ENCODE results near the gene EFCC1. TPM values are rescaled to one million over a fixed set of nuclear protein-coding genes. Genes with fewer than 3 reads are reported as not detected.
A peak's percentile ranks its signal among the peaks of the same experiment; 100 is the strongest.

EFCC1 gene
- total RNA-seq, 4 donors from 2014 or later = 0.76 to 2.5 (median 1.1) TPM

GRCh38 chr3:128992926-128993460 lies 8.1 kb upstream of the EFCC1 start:
- Histone ChIP-seq H3K4me1 (peaks cover 18% of the 10 kb centered on the region), H3K27me3 (no peaks in the 10 kb centered on the region), H3K9me3 (no peaks in the 10 kb centered on the region), H3K36me3 (no peaks in the 10 kb centered on the region), H3K4me3 (peak overlapping the region; percentile 45), H3K27ac (no peak overlapping the region)
- no peak for DNase-seq (ENCODE audit: low spot score in 2 of 2)
- 66% methylated on average over 17 of the region's 20 CpGs for WGBS
- no peak for TF ChIP-seq POLR2A (IDR thresholded peaks at IDR 0.05)
- no peak for TF ChIP-seq POLR2AphosphoS5 (IDR thresholded peaks at IDR 0.05)
- no peak for TF ChIP-seq CTCF (IDR thresholded peaks at IDR 0.05)

- no peaks in the 10 kb centered on the region for H3K27me3 ChIP-seq
- DNase-seq (ENCODE audit: low spot score in 2 of 2) = peak; percentile 89 to 94
- no peak within 1 kb of the TSS for H3K27ac ChIP-seq
- peak within 1 kb of the TSS; percentile 45 for H3K4me3 ChIP-seq
- peaks cover 18% of the 10 kb centered on the region for H3K4me1 ChIP-seq
- H3K9me3 ChIP-seq = no peaks in the 10 kb centered on the region
- no peak for TF ChIP-seq CTCF (IDR thresholded peaks at IDR 0.05)
- TF ChIP-seq POLR2AphosphoS5 (IDR thresholded peaks at IDR 0.05) = no peak
- TF ChIP-seq EP300 (IDR thresholded peaks at IDR 0.05) = no peak
- no peak for TF ChIP-seq POLR2A (IDR thresholded peaks at IDR 0.05)
- 18% methylated on average over 23 of the region's 57 CpGs for WGBS
- H3K36me3 ChIP-seq = no peaks in the 10 kb centered on the region
These were observed 7.5 kb upstream of the EFCC1 start, which contains the start of gene CFAP92 for GRCh38 chr3:128993461-128994172. Gene CFAP92, minus strand, starts transcription at chr3:128994076. Its CDS starts 772 bp downstream, at chr3:128993304.

GRCh38 chr3:128994173-128994512 lies 7.0 kb upstream of the EFCC1 start:
- no peak for TF ChIP-seq EP300 (IDR thresholded peaks at IDR 0.05)
- TF ChIP-seq POLR2A (IDR thresholded peaks at IDR 0.05) = no peak
- no peak for TF ChIP-seq POLR2AphosphoS5 (IDR thresholded peaks at IDR 0.05)
- TF ChIP-seq CTCF (IDR thresholded peaks at IDR 0.05) = no peak
- no peaks in the 10 kb centered on the region for H3K36me3 ChIP-seq
- H3K4me1 ChIP-seq = peaks cover 18% of the 10 kb centered on the region
- 7% methylated on average over 9 of the region's 13 CpGs for WGBS
- no peaks in the 10 kb centered on the region for H3K27me3 ChIP-seq
- no peak overlapping the region for H3K27ac ChIP-seq
- H3K4me3 ChIP-seq = peak overlapping the region; percentile 45
- no peak for DNase-seq (ENCODE audit: low spot score in 2 of 2)
- H3K9me3 ChIP-seq = no peaks in the 10 kb centered on the region

- H3K4me3 ChIP-seq = peak overlapping the region; percentile 45
- H3K27ac ChIP-seq = no peak overlapping the region
- H3K36me3 ChIP-seq = no peaks in the 10 kb centered on the region
- TF ChIP-seq EP300 (IDR thresholded peaks at IDR 0.05) = no peak
- TF ChIP-seq POLR2AphosphoS5 (IDR thresholded peaks at IDR 0.05) = no peak
- no peak for TF ChIP-seq CTCF (IDR thresholded peaks at IDR 0.05)
- TF ChIP-seq POLR2A (IDR thresholded peaks at IDR 0.05) = no peak
- H3K27me3 ChIP-seq = no peaks in the 10 kb centered on the region
- 84% methylated on average over 19 of the region's 19 CpGs for WGBS
- H3K9me3 ChIP-seq = no peaks in the 10 kb centered on the region
- H3K4me1 ChIP-seq = peaks cover 18% of the 10 kb centered on the region
- no peak for DNase-seq (ENCODE audit: low spot score in 2 of 2)
These were observed 6.2 kb upstream of the EFCC1 start for GRCh38 chr3:128994581-128995546.

- H3K4me1 ChIP-seq = peaks cover 22% of the 10 kb centered on the region
- no peaks in the 10 kb centered on the region for H3K9me3 ChIP-seq
- TF ChIP-seq POLR2A (IDR thresholded peaks at IDR 0.05) (no peak), CTCF (IDR thresholded peaks at IDR 0.05) (no peak), EP300 (IDR thresholded peaks at IDR 0.05) (no peak), POLR2AphosphoS5 (IDR thresholded peaks at IDR 0.05) (no peak)
- no peak overlapping the region for H3K27ac ChIP-seq
- DNase-seq (ENCODE audit: low spot score in 2 of 2) = no peak
- H3K36me3 ChIP-seq = no peaks in the 10 kb centered on the region
- H3K27me3 ChIP-seq = peaks cover under 1% of the 10 kb centered on the region
- 100% methylated on average over 1 of the region's 1 CpG for WGBS
- no peak overlapping the region for H3K4me3 ChIP-seq
These were observed 5.4 kb upstream of the EFCC1 start for GRCh38 chr3:128995737-128996136.
